CD4-positive, alpha-beta T cell (primary cell): Measurements from ENCODE around the gene KCNH2. TPM values are rescaled to one million over a fixed set of nuclear protein-coding genes. Genes with fewer than 3 reads are reported as not detected.

Experiments
- ATAC-seq: fragments of 200-7000 bp; cut with Tn5 transposase; one replicate; pipeline ENCODE4 v1.10.0; 2022; ENCODE audit warnings: mild to moderate bottlenecking; ENCODE audit not compliant: poor library complexity
- CTCF ChIA-PET: fragments of 350-600 bp; sonication (Branson Sonifier 250); formaldehyde crosslinking; loops from one replicate; lab custom pipeline; 2021; ENCODE audit warnings: antibody characterized with exemption, inconsistent platforms; lab: Charles Lee
- POLR2A ChIA-PET: fragments of 350-600 bp; sonication (Branson Sonifier 250); formaldehyde crosslinking; loops from one replicate; lab custom pipeline; 2021; ENCODE audit warnings: antibody characterized with exemption, inconsistent platforms; lab: Charles Lee
- DNase-seq, 14 experiments: peaks; one replicate each; pipeline ENCODE4 v3.0.0-alpha.2; 2013 to 2020; ENCODE audit warnings: mixed read lengths in 2 of 14
- H3K27ac ChIP-seq, 2 donors: one replicate each; pipeline versions ENCODE4 v1.5.1 to v1.7.0; 2013; ENCODE audit warnings: low read length in 2 of 2, low read depth in 1 of 2, mild to moderate bottlenecking in 1 of 2
- H3K27me3 ChIP-seq, 2 experiments: 1 replicate in 1 of 2; 2 replicates in 1 of 2; pipeline versions ENCODE4 v1.6.1 to v1.7.0; 2013; ENCODE audit warnings: low read length in 2 of 2, control low read depth in 1 of 2, mild to moderate bottlenecking in 1 of 2, moderate library complexity in 1 of 2; ENCODE audit not compliant: insufficient read depth in 2 of 2, control insufficient read depth in 1 of 2
- H3K36me3 ChIP-seq: one replicate; pipeline ENCODE4 v1.6.1; 2013; ENCODE audit warnings: low read length, control low read depth; ENCODE audit not compliant: insufficient read depth
- H3K4me1 ChIP-seq: one replicate; pipeline ENCODE4 v1.6.1; 2013; ENCODE audit warnings: low read length, control low read depth; ENCODE audit not compliant: insufficient read depth
- H3K4me3 ChIP-seq: one replicate; pipeline ENCODE4 v1.5.1; 2013; ENCODE audit warnings: mild to moderate bottlenecking, low read length, moderate library complexity
- H3K9me3 ChIP-seq, 2 experiments: 1 replicate in 1 of 2; 2 replicates in 1 of 2; pipeline versions ENCODE4 v1.6.1 to v1.7.0; 2013; ENCODE audit warnings: low read length in 2 of 2, mild to moderate bottlenecking in 2 of 2, control low read depth in 1 of 2, moderate library complexity in 1 of 2; ENCODE audit not compliant: control insufficient read depth in 1 of 2, insufficient read depth in 1 of 2
- H3K27ac Mint-ChIP-seq: one replicate; pipeline ENCODE4 v1.8.0; 2020; ENCODE audit warnings: mixed read lengths
- H3K27me3 Mint-ChIP-seq: one replicate; pipeline ENCODE4 v1.8.0; 2021; ENCODE audit warnings: mixed read lengths
- H3K36me3 Mint-ChIP-seq: one replicate; pipeline ENCODE4 v1.8.0; 2021; ENCODE audit warnings: low read depth, mixed read lengths
- H3K4me1 Mint-ChIP-seq: one replicate; pipeline ENCODE4 v1.8.0; 2021; ENCODE audit warnings: low read depth, mixed read lengths
- H3K4me3 Mint-ChIP-seq: one replicate; pipeline ENCODE4 v1.8.0; 2020; ENCODE audit warnings: mild to moderate bottlenecking, mixed read lengths
- H3K9me3 Mint-ChIP-seq: one replicate; pipeline ENCODE4 v1.8.0; 2020; ENCODE audit warnings: mixed read lengths
- intact Hi-C, 2 experiments: fragments of 100-400 bp; cut with DNase I in 1 of 2; cut with micrococcal nuclease in 1 of 2; formaldehyde crosslinking; loops; one replicate each; pipeline versions ENCODE4 v1.15.1 to v1.9.0; 2023 to 2025; cut with DNase I, micrococcal nuclease
- total RNA-seq, 174 experiments: library from RNA in 2 of 174; stranded (reverse) in 2 of 174; gene quantifications; one replicate each; pipeline ENCODE4 v1.2.3 and lab custom pipeline; 2021 to 2026
- TF ChIP-seq, protein P1 (sequence below): fragments of 200-600 bp; IDR thresholded peaks from one replicate; pipeline ENCODE4 v1.8.0; 2022; ENCODE audit warnings: antibody characterized with exemption, mild to moderate bottlenecking

KCNH2 gene
- total RNA-seq, 2 experiments from 2014 or later = 1.9 to 2.3 TPM

DNA sequence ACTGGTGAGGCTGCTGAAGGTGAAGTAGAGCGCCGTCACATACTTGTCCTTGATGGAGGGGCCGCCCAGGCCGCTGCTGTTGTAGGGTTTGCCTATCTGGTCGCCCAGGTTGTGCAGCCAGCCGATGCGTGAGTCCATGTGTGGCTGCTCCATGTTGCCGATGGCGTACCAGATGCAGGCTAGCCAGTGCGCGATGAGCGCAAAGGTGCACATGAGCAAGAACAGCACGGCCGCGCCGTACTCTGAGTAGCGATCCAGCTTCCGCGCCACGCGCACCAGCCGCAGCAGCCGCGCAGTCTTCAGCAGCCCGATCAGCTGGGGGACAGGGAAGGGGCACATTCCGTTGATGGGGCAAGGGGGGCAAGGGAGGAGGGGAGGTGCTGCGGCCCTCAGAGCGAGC, 26.6 kb downstream of the KCNH2 start:
- TF ChIP-seq, protein P1, sequence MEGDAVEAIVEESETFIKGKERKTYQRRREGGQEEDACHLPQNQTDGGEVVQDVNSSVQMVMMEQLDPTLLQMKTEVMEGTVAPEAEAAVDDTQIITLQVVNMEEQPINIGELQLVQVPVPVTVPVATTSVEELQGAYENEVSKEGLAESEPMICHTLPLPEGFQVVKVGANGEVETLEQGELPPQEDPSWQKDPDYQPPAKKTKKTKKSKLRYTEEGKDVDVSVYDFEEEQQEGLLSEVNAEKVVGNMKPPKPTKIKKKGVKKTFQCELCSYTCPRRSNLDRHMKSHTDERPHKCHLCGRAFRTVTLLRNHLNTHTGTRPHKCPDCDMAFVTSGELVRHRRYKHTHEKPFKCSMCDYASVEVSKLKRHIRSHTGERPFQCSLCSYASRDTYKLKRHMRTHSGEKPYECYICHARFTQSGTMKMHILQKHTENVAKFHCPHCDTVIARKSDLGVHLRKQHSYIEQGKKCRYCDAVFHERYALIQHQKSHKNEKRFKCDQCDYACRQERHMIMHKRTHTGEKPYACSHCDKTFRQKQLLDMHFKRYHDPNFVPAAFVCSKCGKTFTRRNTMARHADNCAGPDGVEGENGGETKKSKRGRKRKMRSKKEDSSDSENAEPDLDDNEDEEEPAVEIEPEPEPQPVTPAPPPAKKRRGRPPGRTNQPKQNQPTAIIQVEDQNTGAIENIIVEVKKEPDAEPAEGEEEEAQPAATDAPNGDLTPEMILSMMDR = no peak
- H3K9me3 Mint-ChIP-seq = no peaks in the 10 kb centered on the region
- POLR2A ChIA-PET = no interaction called here
- H3K27ac ChIP-seq = no peak overlapping the region
- peaks cover 4% of the 10 kb centered on the region for H3K36me3 Mint-ChIP-seq
- no peak overlapping the region for H3K4me3 Mint-ChIP-seq
- CTCF ChIA-PET = no interaction called here
- peaks cover 21% of the 10 kb centered on the region for H3K27me3 Mint-ChIP-seq
- no peak overlapping the region for H3K27ac Mint-ChIP-seq
- DNase-seq = no peak
- peaks cover 0 to 4% of the 10 kb centered on the region in 2 experiments for H3K9me3 ChIP-seq
- no peaks in the 10 kb centered on the region for H3K4me1 Mint-ChIP-seq
- H3K4me1 ChIP-seq = no peaks in the 10 kb centered on the region
- peaks cover 5 to 9% of the 10 kb centered on the region in 2 experiments for H3K27me3 ChIP-seq
- H3K36me3 ChIP-seq = no peaks in the 10 kb centered on the region
- no peak overlapping the region for H3K4me3 ChIP-seq
- ATAC-seq = no peak
- intact Hi-C loops = no loop called here

DNA sequence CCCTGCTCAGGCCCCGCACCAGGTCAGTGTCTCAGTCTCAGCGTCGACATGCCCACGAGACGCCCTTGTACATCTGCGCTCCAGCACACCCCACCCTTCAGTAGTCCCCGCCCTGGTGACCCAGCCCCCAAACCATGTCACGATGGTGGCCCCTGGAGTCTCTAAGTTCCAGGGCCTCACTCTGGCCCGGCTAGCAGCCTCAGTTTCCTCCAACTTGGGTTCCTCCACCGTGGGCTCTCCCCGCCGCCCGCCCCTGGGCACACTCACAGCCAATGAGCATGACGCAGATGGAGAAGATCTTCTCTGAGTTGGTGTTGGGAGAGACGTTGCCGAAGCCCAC, 27.0 kb downstream of the KCNH2 start:
- Mint-ChIP-seq H3K27me3 (peaks cover 18% of the 10 kb centered on the region), H3K4me1 (no peaks in the 10 kb centered on the region), H3K36me3 (peaks cover 4% of the 10 kb centered on the region), H3K9me3 (no peaks in the 10 kb centered on the region), H3K27ac (no peak overlapping the region), H3K4me3 (no peak overlapping the region)
- TF ChIP-seq, protein P1 = no peak
- Histone ChIP-seq H3K4me1 (no peaks in the 10 kb centered on the region), H3K27me3 (peaks cover 4 to 10% of the 10 kb centered on the region in 2 experiments), H3K4me3 (no peak overlapping the region), H3K36me3 (no peaks in the 10 kb centered on the region), H3K9me3 (peaks cover 0 to 3% of the 10 kb centered on the region in 2 experiments), H3K27ac (no peak overlapping the region)
- intact Hi-C loops = no loop called here
- ATAC-seq (no peak), DNase-seq (no peak)
- ChIA-PET CTCF (no interaction called here), POLR2A (no interaction called here)

DNA sequence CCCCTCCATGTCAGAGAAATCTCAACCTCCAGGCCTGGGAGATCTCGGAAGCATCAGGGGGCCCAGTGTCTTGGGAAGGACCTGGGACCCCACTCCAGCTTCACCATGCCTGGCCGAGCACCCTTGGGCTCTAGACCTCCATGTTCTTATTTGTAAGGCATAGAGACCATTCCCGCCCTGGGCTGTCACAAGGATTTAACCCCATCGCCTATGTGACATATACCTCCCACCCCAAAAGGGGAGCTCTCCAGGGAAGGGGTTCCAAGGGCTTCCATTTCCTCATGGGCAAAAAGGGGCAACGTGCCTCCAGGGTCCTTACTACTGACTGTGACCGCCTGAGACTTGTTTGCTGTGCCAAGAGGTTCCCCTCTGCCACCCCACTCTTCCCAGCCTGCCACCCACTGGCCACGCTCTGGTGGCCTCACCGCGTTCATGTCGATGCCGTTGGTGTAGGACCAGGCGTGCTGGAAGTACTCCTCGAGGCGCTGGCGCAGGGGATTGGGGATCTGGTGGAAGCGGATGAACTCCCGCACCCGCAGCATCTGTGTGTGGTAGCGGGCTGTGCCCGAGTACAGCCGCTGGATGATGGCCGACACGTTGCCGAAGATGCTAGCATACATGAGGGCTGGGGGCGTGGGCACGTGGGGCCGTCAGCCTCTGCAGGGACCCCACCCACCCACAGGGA, 27.5 kb downstream of the KCNH2 start:
- Mint-ChIP-seq H3K4me3 (no peak overlapping the region), H3K27ac (no peak overlapping the region), H3K9me3 (no peaks in the 10 kb centered on the region), H3K27me3 (peaks cover 14% of the 10 kb centered on the region), H3K36me3 (peaks cover 4% of the 10 kb centered on the region), H3K4me1 (no peaks in the 10 kb centered on the region)
- Histone ChIP-seq H3K9me3 (no peaks in the 10 kb centered on the region), H3K4me3 (no peak overlapping the region), H3K36me3 (no peaks in the 10 kb centered on the region), H3K27ac (no peak overlapping the region), H3K27me3 (peaks cover 4 to 9% of the 10 kb centered on the region in 2 experiments), H3K4me1 (no peaks in the 10 kb centered on the region)
- DNase-seq (peak in 3 of 14 experiments; percentile 2 to 20 (median 9)), ATAC-seq (no peak)
- ChIA-PET POLR2A (no interaction called here), CTCF (no interaction called here)
- TF ChIP-seq, protein P1 = no peak
- intact Hi-C loops = no loop called here
